A549 (cell line): ENCODE results near the gene FUZ. TPM values are rescaled to one million over a fixed set of nuclear protein-coding genes. Genes with fewer than 3 reads are reported as not detected.

ENCODE experiments used
- ATAC-seq, 2 experiments: fragments of 200-7000 bp in 1 of 2; fragments of >200 bp in 1 of 2; cut with Nextera tagmentation in 1 of 2; cut with Tn5 transposase in 1 of 2; 3 replicates each; pipeline versions ENCODE4 v1.8.0 to v1.9.1; 2018 to 2020; ENCODE audit warnings: mild to moderate bottlenecking in 1 of 2, moderate library complexity in 1 of 2
- CTCF ChIA-PET: fragments of 300-600 bp; sonication (Branson Sonifier 250); formaldehyde crosslinking; extraction: SDS; loops from one replicate; lab custom pipeline; 2021; ENCODE audit warnings: antibody characterized with exemption, inconsistent platforms; lab: Yijun Ruan, JAX
- POLR2A ChIA-PET: fragments of 350-600 bp; formaldehyde crosslinking; extraction: SDS; loops from one replicate; lab custom pipeline; 2021; ENCODE audit warnings: antibody characterized with exemption, inconsistent platforms; lab: Yijun Ruan, JAX
- DNase-seq, 2 experiments: peaks; one replicate each; pipeline versions ENCODE4 v3.0.0 to v3.0.0-alpha.2; 2011 to 2016; ENCODE audit warnings: low read depth in 1 of 2, low spot score in 1 of 2
- FAIRE-seq: peaks from 2 replicates; lab custom pipeline; 2011; peaks lifted over from hg19 to GRCh38; lab: Jason Lieb, UNC
- H3K27ac ChIP-seq, 2 experiments: fragments of >200 bp; sonication (Bioruptor Twin); formaldehyde crosslinking; 3 replicates each; pipeline ENCODE4 v1.5.1; 2016 to 2017
- H3K4me1 ChIP-seq: fragments of >200 bp; sonication (Bioruptor Twin); formaldehyde crosslinking; 3 replicates; pipeline ENCODE4 v1.6.1; 2016
- H3K4me2 ChIP-seq: fragments of >200 bp; sonication (Bioruptor Twin); formaldehyde crosslinking; 3 replicates; pipeline ENCODE4 v1.6.1; 2016
- H3K4me3 ChIP-seq: fragments of >200 bp; sonication (Bioruptor Twin); formaldehyde crosslinking; 3 replicates; pipeline ENCODE4 v1.5.1; 2016
- H3K9me3 ChIP-seq: fragments of >200 bp; sonication (Bioruptor Twin); formaldehyde crosslinking; 3 replicates; pipeline ENCODE4 v1.6.1; 2016
- CBX8 ChIP-seq: fragments of 200-600 bp; sonication (generic); IDR thresholded peaks from 2 replicates; pipeline ENCODE4 v1.6.1; 2016
- EHMT2 ChIP-seq: fragments of 200-600 bp; sonication (generic); IDR thresholded peaks from 2 replicates; pipeline ENCODE4 v1.6.1; 2016; ENCODE audit warnings: antibody characterized with exemption, low read depth, mild to moderate bottlenecking, moderate library complexity
- HES2 ChIP-seq: fragments of >200 bp; sonication (Bioruptor Twin); formaldehyde crosslinking; IDR thresholded peaks from 2 replicates; pipeline ENCODE4 v1.6.1; 2016
- HMGXB4 ChIP-seq: fragments of 250-450 bp; sonication (Bioruptor Pico); IDR thresholded peaks from 2 replicates; pipeline ENCODE4 v1.5.0; 2021; ENCODE audit warnings: mild to moderate bottlenecking, moderate library complexity, borderline replicate concordance
- KDM5A ChIP-seq: fragments of 200-600 bp; sonication (generic); IDR thresholded peaks from 2 replicates; pipeline ENCODE4 v1.6.1; 2016; ENCODE audit warnings: antibody characterized with exemption, mild to moderate bottlenecking
- MAZ ChIP-seq: fragments of 150-350 bp; IDR thresholded peaks from 2 replicates; pipeline ENCODE4 v1.6.1; 2014; ENCODE audit warnings: antibody characterized with exemption, low read depth, low read length, borderline replicate concordance
- MYC ChIP-seq: IDR thresholded peaks from 2 replicates; pipeline ENCODE4 v1.6.1; 2012; ENCODE audit warnings: mild to moderate bottlenecking, inconsistent platforms, low read length, improper control_type of control experiment, borderline replicate concordance
- NR3C1 ChIP-seq: fragments of >200 bp; sonication (Bioruptor Twin); formaldehyde crosslinking; IDR thresholded peaks from 3 replicates; pipeline ENCODE4 v1.6.1; 2017
- RAD21 ChIP-seq, 2 experiments: fragments of >200 bp in 1 of 2; sonication (Bioruptor Twin) in 1 of 2; formaldehyde crosslinking in 1 of 2; IDR thresholded peaks in 1 of 2; conservative IDR thresholded peaks in 1 of 2; 2 replicates in 1 of 2; 3 replicates in 1 of 2; pipeline ENCODE4 v1.6.1; 2012 to 2018; ENCODE audit warnings: inconsistent platforms in 1 of 2
- RFX5 ChIP-seq: fragments of 450-650 bp; IDR thresholded peaks from 2 replicates; pipeline ENCODE4 v1.7.1; 2014; ENCODE audit warnings: antibody characterized with exemption, mild to moderate bottlenecking, moderate library complexity
- SMC3 ChIP-seq: fragments of >200 bp; sonication (Bioruptor Twin); formaldehyde crosslinking; IDR thresholded peaks from 3 replicates; pipeline ENCODE4 v1.6.1; 2018; ENCODE audit warnings: inconsistent platforms
- ZSCAN20 ChIP-seq: fragments of 250-450 bp; sonication (Bioruptor Pico); IDR thresholded peaks from 2 replicates; pipeline ENCODE4 v1.8.0; 2022; ENCODE audit warnings: mild to moderate bottlenecking, moderate library complexity
- WGBS: methylation state at CpG from one replicate; pipeline ENCODE4 v1.1.6; 2017; ENCODE audit errors: missing lambda C conversion rate; 5-methylcytosine and 5-hydroxymethylcytosine counted together
- polyA plus RNA-seq, 4 experiments: library from polyadenylated mRNA; depleted of rRNA in 3 of 4; stranded (reverse); fragments of >200 nt; fragmentation: RNase III in 1 of 4; extraction: RNeasy Plus Mini Kit Qiagen cat#74134 plus additional on column Dnase treatment in 1 of 4; gene quantifications; 2 replicates in 3 of 4; 3 replicates in 1 of 4; pipeline ENCODE4 v1.2.3, GENCODE V29; 2011 to 2017
- TF ChIP-seq, protein P1 (sequence below): fragments of >200 bp; sonication (Bioruptor Twin); formaldehyde crosslinking; IDR thresholded peaks from 3 replicates; pipeline ENCODE4 v1.5.1; 2016
- TF ChIP-seq, protein P2 (sequence below): IDR thresholded peaks from 2 replicates; pipeline ENCODE4 v1.6.1; 2012

FUZ gene
- polyA plus RNA-seq, 2 of the 4 experiments (the other 2 are of a cell fraction) = 12.5 to 21.7 TPM

DNA sequence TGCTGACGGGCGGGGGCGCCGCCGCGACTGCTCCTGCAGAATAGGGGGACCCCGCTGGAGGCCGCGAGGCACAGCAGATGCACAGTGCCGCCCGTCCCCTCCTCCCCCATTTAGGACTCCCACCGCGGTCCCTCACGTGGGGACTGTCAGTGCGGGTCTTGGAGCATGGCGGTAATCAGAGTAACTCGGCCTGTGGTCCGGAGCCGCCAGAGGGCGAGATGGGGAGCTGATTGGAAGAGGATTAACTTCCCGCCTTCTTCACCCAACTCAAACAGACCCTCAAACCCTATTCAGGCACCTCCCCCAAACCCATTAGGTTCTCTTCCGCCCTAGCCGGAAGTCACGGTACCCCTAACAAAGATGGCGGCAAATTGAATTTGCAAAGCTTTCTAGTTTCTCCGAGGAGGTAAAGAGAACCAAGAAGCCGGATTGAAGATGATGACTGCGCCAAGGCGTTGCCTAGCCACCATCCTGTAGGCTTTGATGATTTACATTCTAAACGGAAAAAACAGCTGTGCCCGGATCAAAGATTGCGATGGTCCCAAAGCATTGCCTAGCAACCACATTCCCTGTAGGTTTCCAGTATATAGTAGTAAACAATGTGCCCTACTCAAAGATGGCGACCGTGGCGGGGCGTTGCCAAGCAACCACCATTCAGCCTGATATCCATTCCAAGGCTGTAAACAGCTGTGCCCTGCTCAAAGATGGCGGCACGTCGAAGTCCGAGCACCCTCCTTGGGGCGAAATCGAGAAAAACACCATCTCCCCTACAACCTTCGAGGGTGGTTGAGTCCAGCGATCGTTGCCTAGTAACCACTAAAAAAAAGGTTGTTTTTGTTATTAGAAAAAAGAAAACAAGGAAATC lies at the start of gene FUZ (continued):
- TF ChIP-seq ZSCAN20 = no peak
- TF ChIP-seq HMGXB4 (CRISPR knock-in tag) = no peak
- no peak for TF ChIP-seq MYC
- no peak for TF ChIP-seq NR3C1
- peak; percentile 72; the same call in 1 of the 2 replicates for TF ChIP-seq RFX5
- TF ChIP-seq CBX8 = no peak
- TF ChIP-seq MAZ = peak; percentile 74; the same call in 1 of the 2 replicates

- ATAC-seq (no peak), DNase-seq (no peak), FAIRE-seq (no peak)
- TF ChIP-seq SMC3 (peak; percentile 26; the same call in 1 of the 3 replicates), RAD21 (conservative IDR thresholded peaks at IDR 0.05 in 1 of 2, IDR thresholded peaks at IDR 0.05 in 1 of 2) (peak in 1 of 2 experiments; percentile 12; a peak in 1 of 5 replicates), EHMT2 (no peak), KDM5A (no peak), HES2 (no peak), MAZ (no peak)
- TF ChIP-seq, protein P1, sequence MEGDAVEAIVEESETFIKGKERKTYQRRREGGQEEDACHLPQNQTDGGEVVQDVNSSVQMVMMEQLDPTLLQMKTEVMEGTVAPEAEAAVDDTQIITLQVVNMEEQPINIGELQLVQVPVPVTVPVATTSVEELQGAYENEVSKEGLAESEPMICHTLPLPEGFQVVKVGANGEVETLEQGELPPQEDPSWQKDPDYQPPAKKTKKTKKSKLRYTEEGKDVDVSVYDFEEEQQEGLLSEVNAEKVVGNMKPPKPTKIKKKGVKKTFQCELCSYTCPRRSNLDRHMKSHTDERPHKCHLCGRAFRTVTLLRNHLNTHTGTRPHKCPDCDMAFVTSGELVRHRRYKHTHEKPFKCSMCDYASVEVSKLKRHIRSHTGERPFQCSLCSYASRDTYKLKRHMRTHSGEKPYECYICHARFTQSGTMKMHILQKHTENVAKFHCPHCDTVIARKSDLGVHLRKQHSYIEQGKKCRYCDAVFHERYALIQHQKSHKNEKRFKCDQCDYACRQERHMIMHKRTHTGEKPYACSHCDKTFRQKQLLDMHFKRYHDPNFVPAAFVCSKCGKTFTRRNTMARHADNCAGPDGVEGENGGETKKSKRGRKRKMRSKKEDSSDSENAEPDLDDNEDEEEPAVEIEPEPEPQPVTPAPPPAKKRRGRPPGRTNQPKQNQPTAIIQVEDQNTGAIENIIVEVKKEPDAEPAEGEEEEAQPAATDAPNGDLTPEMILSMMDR = peak; percentile 44
- TF ChIP-seq, protein P2, sequence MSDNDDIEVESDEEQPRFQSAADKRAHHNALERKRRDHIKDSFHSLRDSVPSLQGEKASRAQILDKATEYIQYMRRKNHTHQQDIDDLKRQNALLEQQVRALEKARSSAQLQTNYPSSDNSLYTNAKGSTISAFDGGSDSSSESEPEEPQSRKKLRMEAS = 0 out of 2 replicates have a peak, but pooled peaks have one; percentile 35
- no peak overlapping the region for H3K4me2 ChIP-seq
- CTCF ChIA-PET = interaction anchor here (0.9 to 1.9 kb wide), 7 partner anchors 8 to 274 kb away, joined by 3 to 7 read pairs (median 6); no protein-coding TSS in a partner anchor
- H3K4me1 ChIP-seq = peaks cover 47% of the 10 kb centered on the region
- no peak overlapping the region for H3K4me3 ChIP-seq
- 83% methylated on average over 47 of the region's 49 CpGs for WGBS
- POLR2A ChIA-PET = interaction anchor here (0.6 to 0.8 kb wide), 2 partner anchors 11 to 188 kb away, joined by 3 to 5 read pairs; partner anchors contain the start of gene PTOV1
- no peaks in the 10 kb centered on the region for H3K9me3 ChIP-seq
- H3K27ac ChIP-seq = no peak overlapping the region
These were observed 49.5 kb upstream of the FUZ start for GRCh38 chr19:49862391-49863253.
